ENCODE data around the gene NDEL1.

Gene NDEL1

GRCh38 chr17:8435245-8436168 is at the start of gene NDEL1:
Gene NDEL1 (plus strand): TSS chr17:8435884. CDS start chr17:8444272, 8,388 bp downstream.
- TF ChIP-seq MAX (IDR thresholded peaks at IDR 0.05), result 0 out of 2 replicates have a peak, but pooled peaks have one; percentile 33
- no peak for TF ChIP-seq CEBPB (IDR thresholded peaks at IDR 0.05)
- no peak; the same call in 1 of the 2 replicates for TF ChIP-seq EP300 (IDR thresholded peaks at IDR 0.05; ENCODE audit: borderline replicate concordance)
- peak; percentile 68; the same call in 1 of the 2 replicates for TF ChIP-seq YY1 (IDR thresholded peaks at IDR 0.05; ENCODE audit: low read depth)
- no peak for TF ChIP-seq EGR1 (IDR thresholded peaks at IDR 0.05)
- peak; percentile 65 for TF ChIP-seq TAF1 (IDR thresholded peaks at IDR 0.05; ENCODE audit: low read depth)
- peak; percentile 63 for TF ChIP-seq CREB1 (IDR thresholded peaks at IDR 0.05; ENCODE audit: low read depth)

GRCh38 chr17:8386841-8387240 is 48.8 kb upstream of the NDEL1 start:
- no peak for TF ChIP-seq USF1 (IDR thresholded peaks at IDR 0.05)
- TF ChIP-seq REST (IDR thresholded peaks at IDR 0.05; ENCODE audit: low read depth), result no peak
- no peak for TF ChIP-seq EGR1 (IDR thresholded peaks at IDR 0.05)
- no peak for TF ChIP-seq TAF1 (IDR thresholded peaks at IDR 0.05; ENCODE audit: low read depth)
- no peak for TF ChIP-seq RAD21 (IDR thresholded peaks at IDR 0.05; ENCODE audit: low read depth)
- no peak for TF ChIP-seq NFIC (IDR thresholded peaks at IDR 0.05)
- TF ChIP-seq CREB1 (IDR thresholded peaks at IDR 0.05; ENCODE audit: low read depth), result no peak
- no peak for TF ChIP-seq TCF12 (IDR thresholded peaks at IDR 0.05; ENCODE audit: low read depth)
- TF ChIP-seq FOXM1 (IDR thresholded peaks at IDR 0.05; ENCODE audit: borderline replicate concordance, low read depth), result no peak
- TF ChIP-seq YY1 (IDR thresholded peaks at IDR 0.05; ENCODE audit: low read depth), result no peak
- TF ChIP-seq ZBTB7A (IDR thresholded peaks at IDR 0.05; ENCODE audit: low read depth), result no peak
- TF ChIP-seq CEBPB (IDR thresholded peaks at IDR 0.05), result no peak
- TF ChIP-seq MAX (IDR thresholded peaks at IDR 0.05), result no peak

GRCh38 chr17:8387914-8388651 is 47.6 kb upstream of the NDEL1 start:
- TF ChIP-seq RAD21 (IDR thresholded peaks at IDR 0.05; ENCODE audit: low read depth) (no peak), CEBPB (IDR thresholded peaks at IDR 0.05) (no peak), MAX (IDR thresholded peaks at IDR 0.05) (no peak), ZBTB7A (IDR thresholded peaks at IDR 0.05; ENCODE audit: low read depth) (no peak), EGR1 (IDR thresholded peaks at IDR 0.05) (no peak), USF1 (IDR thresholded peaks at IDR 0.05) (no peak), TEAD4 (IDR thresholded peaks at IDR 0.05) (no peak), TAF1 (IDR thresholded peaks at IDR 0.05; ENCODE audit: low read depth) (no peak)

GRCh38 chr17:8391711-8392110 is 44.0 kb upstream of the NDEL1 start:
- TF ChIP-seq YY1 (IDR thresholded peaks at IDR 0.05; ENCODE audit: low read depth) (no peak), USF1 (IDR thresholded peaks at IDR 0.05) (no peak), MAX (IDR thresholded peaks at IDR 0.05) (no peak), EGR1 (IDR thresholded peaks at IDR 0.05) (no peak), EP300 (IDR thresholded peaks at IDR 0.05; ENCODE audit: borderline replicate concordance) (no peak), CREB1 (IDR thresholded peaks at IDR 0.05; ENCODE audit: low read depth) (no peak), FOXM1 (IDR thresholded peaks at IDR 0.05; ENCODE audit: borderline replicate concordance, low read depth) (no peak), CEBPB (IDR thresholded peaks at IDR 0.05) (no peak), TEAD4 (IDR thresholded peaks at IDR 0.05) (no peak), ZBTB7A (IDR thresholded peaks at IDR 0.05; ENCODE audit: low read depth) (no peak), RAD21 (IDR thresholded peaks at IDR 0.05; ENCODE audit: low read depth) (no peak), TCF12 (IDR thresholded peaks at IDR 0.05; ENCODE audit: low read depth) (no peak), REST (IDR thresholded peaks at IDR 0.05; ENCODE audit: low read depth) (no peak), NFIC (IDR thresholded peaks at IDR 0.05) (no peak)

Measured in Ishikawa (cell line).